ENCODE results near the gene CEP192.

Gene CEP192

GRCh38 chr18:13035249-13035914 is 44.2 kb downstream of the CEP192 start:
- H3K27ac ChIP-seq, result no peak overlapping the region
- TF ChIP-seq, protein P1, sequence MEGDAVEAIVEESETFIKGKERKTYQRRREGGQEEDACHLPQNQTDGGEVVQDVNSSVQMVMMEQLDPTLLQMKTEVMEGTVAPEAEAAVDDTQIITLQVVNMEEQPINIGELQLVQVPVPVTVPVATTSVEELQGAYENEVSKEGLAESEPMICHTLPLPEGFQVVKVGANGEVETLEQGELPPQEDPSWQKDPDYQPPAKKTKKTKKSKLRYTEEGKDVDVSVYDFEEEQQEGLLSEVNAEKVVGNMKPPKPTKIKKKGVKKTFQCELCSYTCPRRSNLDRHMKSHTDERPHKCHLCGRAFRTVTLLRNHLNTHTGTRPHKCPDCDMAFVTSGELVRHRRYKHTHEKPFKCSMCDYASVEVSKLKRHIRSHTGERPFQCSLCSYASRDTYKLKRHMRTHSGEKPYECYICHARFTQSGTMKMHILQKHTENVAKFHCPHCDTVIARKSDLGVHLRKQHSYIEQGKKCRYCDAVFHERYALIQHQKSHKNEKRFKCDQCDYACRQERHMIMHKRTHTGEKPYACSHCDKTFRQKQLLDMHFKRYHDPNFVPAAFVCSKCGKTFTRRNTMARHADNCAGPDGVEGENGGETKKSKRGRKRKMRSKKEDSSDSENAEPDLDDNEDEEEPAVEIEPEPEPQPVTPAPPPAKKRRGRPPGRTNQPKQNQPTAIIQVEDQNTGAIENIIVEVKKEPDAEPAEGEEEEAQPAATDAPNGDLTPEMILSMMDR (conservative IDR thresholded peaks at IDR 0.05), result no peak

- TF ChIP-seq, protein P1 (conservative IDR thresholded peaks at IDR 0.05), result no peak
These were observed 45.6 kb downstream of the CEP192 start for GRCh38 chr18:13036622-13037320.

DNA sequence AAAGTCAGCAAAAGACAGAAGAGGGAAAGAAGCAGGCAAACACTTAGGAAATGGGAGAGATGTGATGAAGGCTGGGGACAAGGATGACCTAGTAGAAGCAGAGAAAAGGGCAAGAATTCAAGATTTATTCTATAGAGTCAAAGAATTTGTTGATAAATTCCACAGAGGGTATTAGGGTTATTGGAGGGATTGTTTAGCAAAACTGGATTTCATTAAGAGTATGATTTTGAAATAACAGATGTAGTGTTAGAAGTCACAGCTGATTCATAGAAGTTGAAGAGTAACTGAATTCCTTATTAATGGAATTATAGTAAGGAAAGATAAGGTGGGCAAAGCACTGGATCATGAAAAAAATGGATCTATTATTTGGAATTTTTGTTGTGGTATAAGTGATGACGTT is 48.6 kb downstream of the CEP192 start:
- no peak overlapping the region for H3K27ac ChIP-seq
- TF ChIP-seq, protein P1 (conservative IDR thresholded peaks at IDR 0.05), result no peak

More at GRCh38 chr18:13036622-13037320, 45.6 kb downstream of the CEP192 start:
- H3K27ac ChIP-seq, result peak overlapping the region; percentile 9; the same call in 1 of the 2 replicates

- TF ChIP-seq, protein P1 (conservative IDR thresholded peaks at IDR 0.05), result no peak
- no peak overlapping the region for H3K27ac ChIP-seq
These were observed 51.9 kb downstream of the CEP192 start for GRCh38 chr18:13043066-13043465.

GRCh38 chr18:13048061-13048595 is 57.0 kb downstream of the CEP192 start:
- no peak overlapping the region for H3K27ac ChIP-seq
- TF ChIP-seq, protein P1 (conservative IDR thresholded peaks at IDR 0.05), result no peak

DNA sequence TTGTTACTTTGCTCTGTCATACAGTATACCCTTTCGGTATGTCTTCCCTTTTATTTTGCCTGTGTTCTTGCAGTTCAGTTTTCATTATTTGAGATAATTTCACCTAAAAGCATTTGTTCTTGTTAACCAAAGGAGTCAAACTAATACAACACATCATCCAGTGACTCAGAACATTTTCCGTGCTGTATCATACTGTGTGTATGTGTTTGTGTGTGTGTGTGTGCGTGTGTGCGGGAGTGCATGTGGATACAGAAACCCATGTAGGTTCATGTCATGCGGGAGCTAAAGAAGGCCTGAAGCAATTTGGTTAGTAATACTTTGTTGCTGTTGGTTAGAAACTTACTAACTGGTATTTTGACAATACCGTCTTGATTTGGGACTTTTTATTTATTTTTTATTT is 60.0 kb downstream of the CEP192 start:
- no peak overlapping the region for H3K27ac ChIP-seq
- TF ChIP-seq, protein P1 (conservative IDR thresholded peaks at IDR 0.05), result no peak

- no peak overlapping the region for H3K27ac ChIP-seq
- TF ChIP-seq, protein P1 (conservative IDR thresholded peaks at IDR 0.05), result no peak
These were observed 60.8 kb downstream of the CEP192 start for GRCh38 chr18:13051950-13052349.

Measured in VCaP (cell line).